ENCODE data around the gene MBD1. TPM values are rescaled to one million over a fixed set of nuclear protein-coding genes. Genes with fewer than 3 reads are reported as not detected.
A peak's percentile ranks its signal among the peaks of the same experiment; 100 is the strongest.
"Not testable (repeated sequence)": the region's sequence is repeated elsewhere in the genome, so short reads cannot be mapped to it uniquely, and the experiment has no call there.

The MBD1 gene, protein sequence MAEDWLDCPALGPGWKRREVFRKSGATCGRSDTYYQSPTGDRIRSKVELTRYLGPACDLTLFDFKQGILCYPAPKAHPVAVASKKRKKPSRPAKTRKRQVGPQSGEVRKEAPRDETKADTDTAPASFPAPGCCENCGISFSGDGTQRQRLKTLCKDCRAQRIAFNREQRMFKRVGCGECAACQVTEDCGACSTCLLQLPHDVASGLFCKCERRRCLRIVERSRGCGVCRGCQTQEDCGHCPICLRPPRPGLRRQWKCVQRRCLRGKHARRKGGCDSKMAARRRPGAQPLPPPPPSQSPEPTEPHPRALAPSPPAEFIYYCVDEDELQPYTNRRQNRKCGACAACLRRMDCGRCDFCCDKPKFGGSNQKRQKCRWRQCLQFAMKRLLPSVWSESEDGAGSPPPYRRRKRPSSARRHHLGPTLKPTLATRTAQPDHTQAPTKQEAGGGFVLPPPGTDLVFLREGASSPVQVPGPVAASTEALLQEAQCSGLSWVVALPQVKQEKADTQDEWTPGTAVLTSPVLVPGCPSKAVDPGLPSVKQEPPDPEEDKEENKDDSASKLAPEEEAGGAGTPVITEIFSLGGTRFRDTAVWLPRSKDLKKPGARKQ
- 55.2 and 65.3 TPM in 2 replicates for total RNA-seq

DNA sequence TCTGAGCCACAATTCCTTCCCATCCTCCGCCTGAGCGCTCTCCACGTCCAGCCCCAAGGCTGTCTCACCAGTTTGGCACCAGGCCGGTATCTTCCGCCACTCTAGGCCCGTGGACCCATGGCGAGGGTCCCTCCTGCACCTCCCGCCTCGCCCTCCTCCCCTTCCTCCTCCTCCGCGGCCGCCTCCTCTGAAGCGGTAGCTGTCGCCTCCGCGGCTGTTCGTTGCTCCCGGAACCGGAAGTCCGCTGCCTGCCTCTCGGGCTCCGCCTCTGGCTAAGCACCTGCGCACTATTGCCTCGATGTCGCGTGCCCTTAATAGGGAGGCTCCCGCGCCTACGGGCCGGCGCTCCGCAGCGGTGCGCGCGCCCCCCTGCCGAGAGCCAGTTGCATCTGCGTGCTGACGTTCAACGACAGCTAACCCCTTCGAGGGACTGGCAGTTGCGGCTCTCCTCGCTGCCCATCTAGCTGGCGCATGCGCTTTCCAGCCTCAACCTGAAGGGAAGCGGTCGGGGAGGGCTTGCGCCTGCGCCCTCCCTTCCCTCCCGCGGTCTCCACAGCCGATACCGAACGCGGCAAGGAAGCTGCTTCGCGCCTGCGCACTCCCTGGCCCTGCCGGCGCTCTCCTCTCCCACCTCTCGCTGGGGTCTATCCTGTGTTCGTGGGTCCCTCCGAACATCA is at the start of gene MBD1:
MBD1 (minus strand) TSS at position 229 of the 677 bp plus-strand sequence. CDS start 1,531 bp downstream, outside the sequence.
- peak; percentile 73 for DNase-seq (ENCODE audit: extremely low read depth, low read depth, low spot score)

DNA sequence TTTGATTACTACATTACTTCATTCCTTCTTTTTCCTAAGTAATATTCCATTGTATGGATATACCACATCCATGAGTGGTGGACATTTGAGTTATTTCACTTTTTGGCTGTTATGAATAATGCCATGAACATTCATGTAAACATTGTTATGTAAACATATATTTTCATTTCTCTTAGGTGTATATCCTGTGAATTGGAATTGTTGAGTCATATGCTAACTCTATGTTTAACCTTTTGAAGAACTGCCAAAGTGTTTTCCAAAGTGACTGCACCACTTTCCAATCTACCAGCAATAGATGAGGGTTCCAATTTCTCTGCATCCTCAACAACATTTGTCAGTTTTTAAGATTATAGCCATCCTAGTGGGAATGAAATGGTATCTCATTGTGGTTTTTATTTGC is 48.9 kb upstream of the MBD1 start:
- no peak for DNase-seq (ENCODE audit: extremely low read depth, low read depth, low spot score)

DNA sequence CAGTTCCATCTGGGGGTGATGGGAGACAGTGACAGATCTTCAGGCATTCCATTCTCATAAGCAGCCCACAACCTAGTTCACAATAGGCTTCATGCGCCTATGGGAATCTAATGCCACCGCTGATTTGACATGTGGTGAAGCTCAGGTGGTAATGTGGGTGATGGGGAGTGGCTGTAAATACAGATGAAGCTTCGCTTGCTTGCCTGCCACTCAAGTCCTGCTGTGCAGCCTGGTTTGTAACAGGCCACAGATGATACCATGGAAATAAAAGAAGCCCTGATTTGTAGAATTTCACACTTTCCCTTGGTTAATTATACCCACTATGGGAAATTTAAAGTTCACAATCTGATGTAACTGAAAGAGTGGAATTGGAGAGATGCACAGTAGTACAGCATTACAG is 46.7 kb upstream of the MBD1 start:
- no peak for DNase-seq (ENCODE audit: extremely low read depth, low read depth, low spot score)

DNA sequence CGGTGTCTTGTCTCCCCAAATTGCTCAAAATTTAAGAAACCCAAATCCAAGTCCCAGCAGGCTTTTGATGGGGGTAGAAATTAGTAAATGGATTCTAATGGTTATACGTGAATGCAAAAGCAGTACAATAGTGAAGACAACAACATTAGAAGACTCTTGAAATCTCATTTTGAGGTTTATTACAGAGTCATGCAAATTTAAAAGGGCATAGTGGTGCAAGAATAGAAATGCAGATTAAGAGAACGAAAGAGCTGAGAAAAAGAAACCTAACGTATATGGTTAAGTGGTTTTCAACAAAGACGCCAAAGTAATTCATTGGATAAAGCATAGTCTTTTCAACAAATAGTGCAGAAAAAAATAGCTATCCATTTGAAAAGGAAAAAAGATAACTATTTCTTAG is 39.4 kb upstream of the MBD1 start:
- no peak for DNase-seq (ENCODE audit: extremely low read depth, low read depth, low spot score)

DNA sequence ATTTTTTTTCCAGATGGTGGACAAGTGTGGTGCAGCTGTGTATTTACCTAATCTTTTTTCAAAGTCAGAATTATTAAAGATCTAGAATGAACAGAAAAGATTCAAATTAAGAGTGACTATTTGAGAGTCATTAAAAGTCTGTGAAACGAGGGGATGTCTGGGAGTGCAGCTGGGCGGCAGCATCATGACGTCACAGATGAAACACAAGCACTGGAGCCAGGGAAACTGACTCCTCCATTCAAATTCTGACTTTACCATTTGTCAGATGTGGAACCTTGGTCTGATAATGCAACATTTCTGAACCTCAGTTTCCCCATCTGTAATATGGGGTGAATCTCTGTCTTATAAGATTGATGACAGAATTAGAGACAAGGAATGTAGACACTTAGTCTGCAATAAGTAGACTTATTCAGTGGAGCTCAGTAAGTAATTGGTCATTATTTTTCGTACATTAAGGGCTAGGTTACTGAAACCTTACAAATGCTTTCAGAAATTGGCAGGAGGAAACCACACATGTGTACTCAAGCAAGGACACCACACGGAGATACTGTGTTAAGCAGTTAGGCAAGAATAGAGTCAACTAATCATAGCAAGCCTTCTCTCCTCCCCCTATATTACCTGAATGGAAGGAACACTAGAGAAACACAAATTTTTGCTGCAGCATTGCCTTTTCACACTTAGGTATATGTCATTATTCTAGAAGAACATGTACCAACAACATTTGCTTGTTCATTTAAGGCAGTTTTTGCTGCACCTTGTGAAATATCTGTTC is 34.0 kb upstream of the MBD1 start:
- no peak for DNase-seq (ENCODE audit: extremely low read depth, low read depth, low spot score)

DNA sequence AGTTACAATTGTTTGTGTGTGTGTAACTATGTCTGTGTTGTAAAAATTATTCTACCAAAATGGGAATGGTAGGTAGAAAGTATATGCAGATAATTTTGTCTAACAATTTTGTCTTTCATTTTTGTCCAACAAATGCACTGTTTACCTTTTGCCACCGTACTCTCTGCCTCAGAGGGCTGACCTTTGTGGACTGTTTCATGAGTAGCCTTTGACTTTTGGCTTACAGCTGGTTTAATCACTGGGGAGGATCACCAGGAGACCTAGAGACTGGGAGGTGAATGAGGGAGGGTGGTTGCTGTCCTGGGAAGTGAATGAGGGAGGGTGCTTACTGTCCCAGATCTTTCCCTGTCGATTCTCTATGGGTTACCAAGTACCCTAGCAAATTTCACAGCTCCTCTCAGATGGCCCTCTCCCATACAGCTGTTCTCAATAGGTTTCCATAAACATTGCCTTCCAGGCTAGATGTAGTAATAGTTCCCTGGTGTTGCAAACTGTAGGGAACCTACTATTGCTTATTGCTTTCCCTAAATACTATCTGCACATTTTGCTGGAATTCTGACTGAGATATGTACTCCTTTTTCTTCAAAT is 32.6 kb upstream of the MBD1 start:
- no peak for DNase-seq (ENCODE audit: extremely low read depth, low read depth, low spot score)

DNA sequence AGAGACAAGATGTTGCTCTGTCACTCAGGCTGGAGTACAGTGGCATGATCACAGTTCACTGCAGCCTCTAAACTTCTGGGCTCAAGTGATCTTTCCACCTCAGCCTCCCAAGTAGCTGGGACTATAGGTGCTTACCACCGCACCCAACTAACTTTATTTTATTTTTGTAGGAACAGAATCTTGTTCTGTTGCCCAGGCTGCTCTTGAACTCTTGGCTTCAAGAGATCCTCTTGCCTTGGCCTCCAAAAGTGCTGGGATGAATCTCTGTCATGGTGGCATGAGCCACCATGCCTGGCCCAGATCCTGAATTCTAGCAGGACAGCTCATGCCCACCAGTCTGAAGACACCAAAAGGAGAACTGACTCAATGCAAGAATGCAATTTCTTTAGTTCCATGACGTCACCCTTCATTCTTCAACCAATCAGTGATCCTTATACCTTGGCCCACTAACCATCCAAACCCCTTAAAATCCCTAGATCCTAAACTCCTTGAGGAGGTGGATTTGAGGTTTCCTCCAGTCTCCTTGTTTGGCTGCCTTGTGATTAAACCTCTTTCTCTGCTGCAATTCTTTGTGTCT is 31.8 kb upstream of the MBD1 start:
- DNase-seq (ENCODE audit: extremely low read depth, low read depth, low spot score), result no peak

DNA sequence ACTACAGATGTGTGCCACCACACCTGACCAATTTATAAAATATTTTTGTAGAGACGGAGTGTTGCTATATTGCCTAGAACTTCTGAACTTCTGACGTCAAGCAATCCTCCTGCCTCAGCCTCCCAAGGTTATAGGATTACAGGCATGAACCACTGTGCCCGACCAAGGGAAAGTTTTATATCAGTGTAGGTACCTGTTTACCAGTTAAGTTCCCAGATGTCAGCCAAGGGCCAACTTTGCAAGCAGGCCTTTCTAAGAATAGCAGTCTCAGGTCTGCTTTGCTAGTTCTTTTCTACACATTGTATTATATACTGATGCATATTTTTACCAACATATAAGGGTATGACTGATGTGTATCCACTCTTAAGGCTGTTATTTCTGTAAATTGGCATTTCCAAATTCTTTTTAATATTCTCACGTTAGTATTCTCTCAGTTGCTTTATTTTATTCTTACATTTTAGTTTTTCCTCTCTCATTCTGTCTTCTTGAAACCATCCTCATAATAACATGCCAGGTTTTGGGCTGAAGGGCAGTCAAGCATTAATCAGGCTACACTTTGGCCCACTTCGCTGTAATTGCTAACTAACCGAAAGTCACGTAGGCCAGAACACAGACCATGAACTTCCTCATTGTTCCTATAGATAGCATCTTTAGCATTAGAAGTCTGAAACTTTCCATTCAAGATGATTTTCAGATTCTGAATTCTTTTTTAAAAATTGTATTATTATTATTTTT is 31.1 kb upstream of the MBD1 start:
- DNase-seq (ENCODE audit: extremely low read depth, low read depth, low spot score), result no peak

DNA sequence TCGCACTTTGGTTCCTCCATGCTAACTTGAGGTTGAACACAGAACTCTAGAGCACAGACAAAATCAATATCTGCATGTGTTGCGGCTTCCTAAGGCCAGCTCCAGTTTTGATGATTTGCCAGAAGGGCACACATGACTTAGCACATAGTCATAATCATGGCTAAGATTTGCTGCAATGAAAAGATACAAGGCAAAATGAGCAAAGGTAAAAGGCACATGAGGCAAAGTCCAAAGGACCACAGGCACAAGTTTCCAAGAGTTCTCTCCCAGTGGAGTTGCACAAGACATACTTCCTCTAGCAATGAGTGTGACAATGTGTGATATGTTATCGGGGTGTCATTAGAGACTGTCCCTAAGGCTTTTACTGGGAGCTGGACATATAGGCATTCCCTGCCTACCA is 30.3 kb upstream of the MBD1 start:
- DNase-seq (ENCODE audit: extremely low read depth, low read depth, low spot score), result no peak

DNA sequence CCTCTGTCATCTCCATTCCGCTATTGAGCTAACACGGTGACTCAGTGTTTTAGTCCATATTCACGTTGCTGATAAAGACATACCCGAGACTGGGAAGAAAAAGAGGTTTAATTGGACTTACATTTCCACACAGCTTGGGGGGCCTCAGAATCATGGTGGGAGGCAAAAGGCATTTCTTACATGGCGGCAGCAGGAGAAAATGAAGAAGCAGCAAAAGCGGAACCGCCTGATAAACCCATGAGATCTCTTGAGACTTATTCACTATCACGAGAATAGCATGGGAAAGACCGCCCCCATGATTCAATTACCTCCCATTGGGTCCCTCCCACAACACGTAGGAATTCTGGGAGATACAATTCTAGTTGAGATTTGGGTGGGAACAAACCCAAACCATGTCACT is 28.8 kb upstream of the MBD1 start:
- DNase-seq (ENCODE audit: extremely low read depth, low read depth, low spot score), result no peak

DNA sequence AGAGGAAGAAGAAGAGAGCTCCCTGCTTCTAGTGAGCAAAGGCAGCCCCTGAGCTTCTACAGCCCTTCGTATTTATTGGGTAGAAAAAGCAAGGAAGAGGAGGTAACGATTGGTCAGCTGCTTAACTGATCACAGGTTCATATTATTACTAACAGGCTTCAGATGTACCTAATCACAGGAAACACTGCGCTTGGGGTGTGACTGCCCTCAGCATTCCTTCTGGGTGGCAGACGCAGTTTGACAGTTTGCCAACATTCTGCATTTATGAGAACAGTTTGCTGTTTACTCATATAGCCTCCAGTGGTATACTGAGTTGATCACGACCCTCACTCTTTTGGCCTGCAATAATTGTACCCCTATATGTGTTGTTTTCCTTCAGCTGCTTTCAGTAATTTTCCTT is 27.5 kb upstream of the MBD1 start:
- not testable (repeated sequence) for DNase-seq (ENCODE audit: extremely low read depth, low read depth, low spot score)

DNA sequence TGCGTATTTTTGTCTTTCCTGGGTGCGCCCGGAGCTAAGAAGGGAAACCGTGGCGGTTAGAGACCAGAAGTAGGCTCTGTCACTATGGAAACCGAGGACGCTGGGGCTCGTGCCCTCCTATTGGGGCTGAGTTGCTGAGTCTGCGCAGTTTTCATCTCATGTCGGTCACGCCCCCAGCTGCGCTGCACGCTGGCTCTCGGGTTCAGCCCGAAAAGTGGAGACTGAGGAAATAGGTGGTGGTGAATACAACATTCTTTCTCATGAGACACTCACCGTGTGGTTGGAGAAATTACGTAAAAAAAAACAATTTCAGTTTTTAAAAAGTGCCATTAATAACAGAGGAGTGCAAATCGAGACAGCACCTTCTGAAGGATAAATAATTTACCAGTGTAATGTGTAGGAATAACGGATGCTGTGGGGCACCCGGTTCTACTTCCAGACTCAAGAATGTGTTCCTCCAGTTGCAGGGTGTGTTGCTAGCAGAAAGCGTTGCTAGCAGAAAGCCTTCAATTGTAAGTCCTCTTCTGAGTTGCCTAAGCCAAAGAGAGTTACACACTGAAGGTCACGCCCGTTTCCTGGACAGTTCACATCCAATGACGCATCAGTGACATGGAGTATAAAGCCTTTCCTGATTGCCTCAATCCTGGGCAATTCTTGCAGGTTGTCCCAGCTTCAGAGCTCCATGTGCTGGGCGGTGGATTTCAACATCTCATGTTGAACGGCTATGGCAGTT is 26.6 kb upstream of the MBD1 start:
- no peak for DNase-seq (ENCODE audit: extremely low read depth, low read depth, low spot score)

DNA sequence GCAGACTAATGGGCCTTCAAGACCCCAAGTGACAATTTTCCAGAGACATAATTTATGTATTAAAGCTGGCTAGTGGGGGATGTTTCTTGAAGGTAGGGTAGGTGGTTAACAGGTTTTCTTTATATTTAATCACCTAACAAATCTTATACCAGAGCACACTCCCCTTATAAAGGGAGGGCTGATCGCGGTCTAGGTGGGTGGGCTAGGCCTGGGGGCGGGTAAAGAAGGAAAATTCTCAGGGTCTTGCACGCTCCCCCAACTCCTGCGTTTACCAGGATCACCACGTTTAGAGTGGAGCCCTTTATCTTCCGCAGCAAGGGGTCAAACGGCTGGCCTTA is 26.0 kb upstream of the MBD1 start:
- DNase-seq (ENCODE audit: extremely low read depth, low read depth, low spot score), result no peak

DNA sequence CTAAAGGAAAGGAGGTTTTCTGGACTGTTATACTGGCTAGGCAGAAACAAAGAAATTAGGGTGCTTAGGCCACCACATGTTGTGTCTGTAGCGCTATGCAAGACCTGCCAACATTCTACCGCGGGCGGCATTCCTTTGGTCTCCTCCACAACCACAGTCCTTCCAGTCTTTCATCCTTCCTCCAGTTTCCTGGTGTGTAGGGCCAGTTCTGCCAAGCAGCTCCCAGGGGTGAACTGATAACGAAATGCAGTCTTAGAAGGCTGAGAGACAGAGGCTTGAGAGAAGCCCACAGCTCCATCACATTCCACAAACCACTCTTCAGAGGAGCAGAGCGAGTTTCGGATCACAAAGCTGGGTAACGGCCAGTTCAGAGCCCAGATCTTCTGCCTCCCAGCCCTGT is 25.6 kb upstream of the MBD1 start:
- DNase-seq (ENCODE audit: extremely low read depth, low read depth, low spot score), result no peak

DNA sequence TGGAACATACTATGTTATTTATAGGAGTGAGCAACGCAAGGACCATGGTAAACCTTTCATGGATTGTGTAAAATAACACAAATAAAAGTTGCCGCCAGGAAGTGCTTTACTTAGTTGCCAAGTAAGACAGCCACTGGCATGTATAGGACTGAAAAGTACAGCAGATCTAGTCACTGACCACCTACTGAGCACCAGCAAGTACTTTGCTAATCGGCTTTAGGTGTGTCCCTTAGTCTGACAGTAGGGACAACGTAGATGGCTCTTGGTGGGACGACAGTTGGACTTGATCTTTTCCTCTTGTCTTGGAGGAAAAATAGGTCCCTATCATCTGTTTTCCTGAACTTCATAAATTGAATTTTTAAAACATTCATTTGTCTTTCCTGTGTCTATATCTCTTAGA is 19.8 kb upstream of the MBD1 start:
- DNase-seq (ENCODE audit: extremely low read depth, low read depth, low spot score), result no peak

DNA sequence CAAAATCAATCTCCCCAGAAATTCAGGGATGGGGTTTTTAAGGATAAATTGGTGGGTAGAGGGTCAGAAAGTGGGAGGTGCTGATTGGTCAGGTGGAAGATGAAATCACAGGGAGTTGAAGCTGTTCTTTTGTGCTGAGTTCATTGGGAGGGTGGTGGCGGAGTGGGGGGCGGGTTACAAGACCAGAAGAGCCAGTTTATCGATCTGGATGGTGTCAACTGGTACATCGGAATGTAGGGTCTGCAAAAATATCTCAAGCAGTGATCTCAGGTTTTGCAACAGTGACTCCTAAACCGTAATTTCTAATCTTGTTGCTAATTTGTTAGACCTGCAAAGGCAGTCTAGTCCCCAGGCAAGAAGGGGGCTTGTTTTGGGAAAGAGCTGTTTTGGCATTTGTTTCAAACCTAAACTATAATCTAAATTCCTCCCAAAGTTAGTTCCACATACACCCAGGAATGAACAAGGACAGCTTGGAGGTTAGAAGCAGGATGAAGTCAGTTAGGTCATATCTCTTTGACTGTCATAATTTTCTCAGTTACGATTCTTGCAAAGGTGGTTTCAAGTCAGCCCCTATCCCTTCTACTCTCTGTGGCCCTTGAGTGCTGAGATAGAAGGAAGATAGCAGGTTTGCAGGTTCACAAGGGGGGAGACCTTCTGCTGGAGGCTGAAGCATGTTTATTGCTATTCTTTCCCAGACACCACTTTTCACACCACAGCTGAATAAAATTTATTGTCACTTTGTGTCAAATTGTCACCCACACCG is 18.5 kb upstream of the MBD1 start:
- DNase-seq (ENCODE audit: extremely low read depth, low read depth, low spot score), result no peak

DNA sequence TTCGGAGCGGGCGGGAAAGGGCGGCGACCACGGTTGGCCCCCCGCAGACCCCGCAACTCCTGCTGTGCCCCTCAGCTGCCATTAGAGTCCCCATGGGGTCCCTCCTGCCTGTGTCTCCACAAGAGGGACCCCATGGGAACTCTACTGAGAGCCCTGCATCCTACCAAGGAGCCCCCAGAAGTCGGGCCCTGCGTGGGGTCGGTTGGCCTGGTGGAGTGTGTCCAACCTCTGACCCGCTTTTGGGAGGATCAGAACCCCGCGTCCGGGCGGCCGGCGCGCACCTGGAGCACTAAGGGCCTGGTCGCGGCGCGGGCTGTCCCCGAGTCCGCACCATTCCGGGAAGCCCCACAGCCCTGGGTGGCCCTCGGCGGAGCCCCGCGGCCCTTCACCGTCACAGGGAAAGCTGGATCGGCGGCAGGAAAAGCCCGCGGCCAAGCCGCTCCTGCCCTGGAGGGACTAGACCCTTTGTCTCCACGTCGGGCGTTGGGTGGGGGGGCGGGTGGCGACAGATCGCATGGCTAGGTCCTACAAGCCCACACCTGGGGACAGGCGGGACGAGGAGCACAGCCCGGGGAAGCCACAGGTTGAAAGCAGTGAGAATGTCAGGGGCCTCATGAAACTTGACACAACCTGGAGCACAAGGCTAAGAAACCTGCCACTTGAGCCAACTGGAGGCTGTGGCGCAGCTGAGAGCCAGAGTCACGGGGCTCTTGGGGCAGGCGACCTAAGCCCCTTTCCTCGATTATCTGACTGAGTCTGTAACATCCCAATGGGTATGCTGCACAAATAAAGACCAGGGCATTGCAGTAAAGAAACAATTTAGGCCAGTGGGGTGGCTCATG is 17.3 kb upstream of the MBD1 start:
- no peak for DNase-seq (ENCODE audit: extremely low read depth, low read depth, low spot score)

All from glomerular endothelial cell (primary cell).